Upper lobe of left lung (tissue), 4 donors: ENCODE measurements around the gene PTPRA.

Experiments
- CTCF ChIP-seq, 6 experiments: fragments of 450-650 bp in 4 of 6; fragments of 200-600 bp in 2 of 6; sonication (generic) in 2 of 6; IDR thresholded peaks; one replicate each; pipeline ENCODE4 v1.5.1; 2016 to 2019; ENCODE audit warnings: antibody characterized with exemption in 6 of 6
- POLR2A ChIP-seq, 4 donors: fragments of 450-650 bp; IDR thresholded peaks; one replicate each; pipeline ENCODE4 v1.5.1; 2016 to 2017; ENCODE audit warnings: antibody characterized with exemption in 4 of 4, mild to moderate bottlenecking in 2 of 4
- POLR2AphosphoS5 ChIP-seq, 2 donors: sonication (generic); formaldehyde crosslinking; IDR thresholded peaks; one replicate each; pipeline ENCODE4 v1.5.1; 2017; ENCODE audit warnings: antibody characterized with exemption in 2 of 2

DNA sequence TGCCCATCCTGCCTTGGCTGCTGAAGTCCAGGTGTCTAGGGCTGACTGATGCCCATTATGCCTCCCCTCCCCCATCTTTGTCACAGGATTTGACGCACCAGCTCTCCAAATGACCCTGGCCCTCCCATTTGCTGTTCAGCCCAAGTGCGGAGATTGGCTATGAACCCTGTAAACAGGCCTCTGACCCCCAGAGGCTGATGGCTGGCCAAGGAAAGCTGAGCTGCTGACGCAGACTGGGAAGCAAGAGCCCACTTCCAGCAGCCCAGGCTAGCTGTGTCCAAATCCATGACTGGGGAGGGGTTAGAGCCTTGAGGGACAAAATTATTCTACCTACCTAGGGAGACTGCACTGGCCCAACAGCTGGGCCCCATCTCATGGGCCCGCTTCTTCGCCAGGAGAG, 169.3 kb downstream of the PTPRA start:
- TF ChIP-seq CTCF (IDR thresholded peaks at IDR 0.05) (no peak), POLR2A (IDR thresholded peaks at IDR 0.05) (no peak), POLR2AphosphoS5 (IDR thresholded peaks at IDR 0.05) (no peak)
